ENCODE results near the gene IDS.

DNA sequence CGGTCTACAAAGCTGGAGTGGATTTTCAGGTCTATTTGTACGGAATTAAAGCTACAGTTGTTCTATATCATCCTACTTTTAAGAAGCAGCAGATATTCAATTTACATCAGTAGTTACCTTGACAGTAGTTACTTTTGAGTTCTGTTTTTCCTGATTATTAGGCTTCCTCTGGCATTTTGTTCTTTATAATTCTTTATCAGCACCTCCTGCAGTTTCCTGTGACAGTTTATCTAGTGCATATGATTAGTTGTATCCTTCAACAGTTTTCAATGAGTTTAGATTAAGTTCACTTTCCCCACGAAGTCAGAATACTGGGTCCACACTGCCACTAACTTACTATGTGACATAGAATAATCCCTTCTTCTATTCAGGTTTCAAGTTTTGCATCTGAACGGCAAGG, 71.7 kb downstream of the IDS start:
- TF ChIP-seq, protein P1, sequence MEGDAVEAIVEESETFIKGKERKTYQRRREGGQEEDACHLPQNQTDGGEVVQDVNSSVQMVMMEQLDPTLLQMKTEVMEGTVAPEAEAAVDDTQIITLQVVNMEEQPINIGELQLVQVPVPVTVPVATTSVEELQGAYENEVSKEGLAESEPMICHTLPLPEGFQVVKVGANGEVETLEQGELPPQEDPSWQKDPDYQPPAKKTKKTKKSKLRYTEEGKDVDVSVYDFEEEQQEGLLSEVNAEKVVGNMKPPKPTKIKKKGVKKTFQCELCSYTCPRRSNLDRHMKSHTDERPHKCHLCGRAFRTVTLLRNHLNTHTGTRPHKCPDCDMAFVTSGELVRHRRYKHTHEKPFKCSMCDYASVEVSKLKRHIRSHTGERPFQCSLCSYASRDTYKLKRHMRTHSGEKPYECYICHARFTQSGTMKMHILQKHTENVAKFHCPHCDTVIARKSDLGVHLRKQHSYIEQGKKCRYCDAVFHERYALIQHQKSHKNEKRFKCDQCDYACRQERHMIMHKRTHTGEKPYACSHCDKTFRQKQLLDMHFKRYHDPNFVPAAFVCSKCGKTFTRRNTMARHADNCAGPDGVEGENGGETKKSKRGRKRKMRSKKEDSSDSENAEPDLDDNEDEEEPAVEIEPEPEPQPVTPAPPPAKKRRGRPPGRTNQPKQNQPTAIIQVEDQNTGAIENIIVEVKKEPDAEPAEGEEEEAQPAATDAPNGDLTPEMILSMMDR (IDR thresholded peaks at IDR 0.05; ENCODE audit: poor library complexity): no peak
- TF ChIP-seq EZH2phosphoT487 (IDR thresholded peaks at IDR 0.05; ENCODE audit: low read depth, severe bottlenecking, unreplicated experiment): no peak
